ENCODE data around the gene IGSF8. TPM values are rescaled to one million over a fixed set of nuclear protein-coding genes. Genes with fewer than 3 reads are reported as not detected.

Gene IGSF8
- total and polyA plus RNA-seq, 2 donors (not counting 3 experiments of a cell fraction or from before 2014, with no cell fraction given) = 9.5 to 17.5 TPM

DNA sequence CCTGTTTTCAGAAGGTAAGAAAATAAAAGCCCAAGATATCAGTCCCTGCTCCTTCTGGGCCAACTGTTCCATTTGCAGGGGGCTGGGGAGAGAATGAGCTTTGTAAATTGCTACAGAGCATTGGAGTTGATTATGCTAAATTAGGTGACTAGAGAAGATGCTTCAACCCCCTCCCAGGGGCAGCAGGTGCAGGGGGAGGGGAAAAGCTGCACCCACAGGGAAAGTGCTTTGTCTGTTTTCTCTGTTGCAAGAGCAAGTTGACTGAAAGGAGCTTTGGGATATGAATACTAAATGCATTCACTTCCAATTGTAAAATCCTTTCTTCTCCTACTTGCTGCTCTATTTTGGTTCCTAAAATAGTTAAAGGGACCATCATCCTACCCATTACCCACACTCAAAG lies 50.1 kb downstream of the IGSF8 start:
- no peaks in the 10 kb centered on the region for H3K79me2 ChIP-seq (ENCODE audit: control insufficient read depth, insufficient read depth, low read length)
- H3K4me2 ChIP-seq (ENCODE audit: insufficient read depth, low read length) = no peak overlapping the region
- no peak overlapping the region for H3K27ac ChIP-seq (ENCODE audit: insufficient read depth, low read depth, low read length)
- no TSS peak for BruUV-seq (replicated peaks)
- H3K9ac ChIP-seq (replicated peaks; ENCODE audit: extremely low read depth, insufficient read depth, low read length) = no peak overlapping the region
- H3K9me1 ChIP-seq (replicated peaks; ENCODE audit: control insufficient read depth, extremely low read depth, insufficient read depth, low read length) = no peaks in the 10 kb centered on the region
- H3K27me3 ChIP-seq (ENCODE audit: control insufficient read depth in 2 of 2, insufficient read depth in 2 of 2, low read length in 2 of 2) = peaks cover 28 to 31% of the 10 kb centered on the region in 2 experiments
- TF ChIP-seq JUN (IDR thresholded peaks at IDR 0.05; ENCODE audit: borderline replicate concordance, insufficient read depth, insufficient read length, low read depth) = no peak
- no peak for TF ChIP-seq POLR2AphosphoS5 (IDR thresholded peaks at IDR 0.05; ENCODE audit: insufficient read depth, low read depth, low read length)
- no peak for TF ChIP-seq POLR2A (IDR thresholded peaks at IDR 0.05; ENCODE audit: low read depth, low read length)
- TF ChIP-seq EZH2 (IDR thresholded peaks at IDR 0.05; ENCODE audit: borderline replicate concordance, low read depth, low read length, severe bottlenecking) = no peak
- TF ChIP-seq, protein P1, sequence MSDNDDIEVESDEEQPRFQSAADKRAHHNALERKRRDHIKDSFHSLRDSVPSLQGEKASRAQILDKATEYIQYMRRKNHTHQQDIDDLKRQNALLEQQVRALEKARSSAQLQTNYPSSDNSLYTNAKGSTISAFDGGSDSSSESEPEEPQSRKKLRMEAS (IDR thresholded peaks at IDR 0.05; ENCODE audit: insufficient read depth, insufficient read length) = no peak
- no peak for TF ChIP-seq FOS (IDR thresholded peaks at IDR 0.05; ENCODE audit: borderline replicate concordance, insufficient read depth, low read length)
- no peak for TF ChIP-seq MYC (IDR thresholded peaks at IDR 0.05; ENCODE audit: low read depth, low read length)
- TF ChIP-seq, protein P2, sequence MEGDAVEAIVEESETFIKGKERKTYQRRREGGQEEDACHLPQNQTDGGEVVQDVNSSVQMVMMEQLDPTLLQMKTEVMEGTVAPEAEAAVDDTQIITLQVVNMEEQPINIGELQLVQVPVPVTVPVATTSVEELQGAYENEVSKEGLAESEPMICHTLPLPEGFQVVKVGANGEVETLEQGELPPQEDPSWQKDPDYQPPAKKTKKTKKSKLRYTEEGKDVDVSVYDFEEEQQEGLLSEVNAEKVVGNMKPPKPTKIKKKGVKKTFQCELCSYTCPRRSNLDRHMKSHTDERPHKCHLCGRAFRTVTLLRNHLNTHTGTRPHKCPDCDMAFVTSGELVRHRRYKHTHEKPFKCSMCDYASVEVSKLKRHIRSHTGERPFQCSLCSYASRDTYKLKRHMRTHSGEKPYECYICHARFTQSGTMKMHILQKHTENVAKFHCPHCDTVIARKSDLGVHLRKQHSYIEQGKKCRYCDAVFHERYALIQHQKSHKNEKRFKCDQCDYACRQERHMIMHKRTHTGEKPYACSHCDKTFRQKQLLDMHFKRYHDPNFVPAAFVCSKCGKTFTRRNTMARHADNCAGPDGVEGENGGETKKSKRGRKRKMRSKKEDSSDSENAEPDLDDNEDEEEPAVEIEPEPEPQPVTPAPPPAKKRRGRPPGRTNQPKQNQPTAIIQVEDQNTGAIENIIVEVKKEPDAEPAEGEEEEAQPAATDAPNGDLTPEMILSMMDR (IDR thresholded peaks at IDR 0.05; ENCODE audit: extremely low read depth in 1 of 2, insufficient read depth in 1 of 2, low read depth in 1 of 2, low read length in 2 of 2) = no peak
- TF ChIP-seq GATA2 (IDR thresholded peaks at IDR 0.05; ENCODE audit: insufficient read depth, insufficient read length, low read depth, low read length) = no peak
- no peaks in the 10 kb centered on the region for H3K36me3 ChIP-seq (ENCODE audit: control insufficient read depth in 2 of 2, extremely low read depth in 1 of 2, insufficient read depth in 2 of 2, low read length in 2 of 2)
- POLR2A ChIA-PET = no interaction called here
- intact Hi-C loops (cut with micrococcal nuclease) (no loop called here), dilution Hi-C loops (cut with MboI; ENCODE audit: extremely low pct_ligation_motif_present, low sequenced_read_pairs) (no loop called here)
- FAIRE-seq (no peak), DNase-seq (ENCODE audit: low read depth, low spot score) (no peak)
- H2AFZ ChIP-seq (ENCODE audit: low read depth, low read length) = no peak overlapping the region
- H3K9me3 ChIP-seq (replicated peaks; ENCODE audit: control insufficient read depth, insufficient read depth, low read length) = no peaks in the 10 kb centered on the region
- H3K4me3 ChIP-seq (replicated peaks in 1 of 3; ENCODE audit: insufficient read depth in 1 of 3, low read depth in 1 of 3, low read length in 3 of 3) = no peak overlapping the region
- no peaks in the 10 kb centered on the region for H4K20me1 ChIP-seq (replicated peaks; ENCODE audit: control insufficient read depth, extremely low read depth, insufficient read depth, low read length)
- CTCF ChIA-PET = interaction anchor here (1.3 kb wide), 1 partner anchor 30 kb away, joined by 4 read pairs; no protein-coding TSS in a partner anchor
- H3K4me1 ChIP-seq (ENCODE audit: control insufficient read depth, extremely low read depth, insufficient read depth, low read length) = no peaks in the 10 kb centered on the region
